ENCODE results near the gene PNMA1. TPM values are rescaled to one million over a fixed set of nuclear protein-coding genes. Genes with fewer than 3 reads are reported as not detected.

The PNMA1 gene
- polyA plus RNA-seq, 3 donors = 7.6 to 41.4 (median 21.6) TPM

Other genes starting within 250 kb of the PNMA1 start
- 1 to 10 TPM; 3.0 to 6.6 (median 4.3) TPM for gene RIOX1, start 223.5 kb downstream of the PNMA1 start, polyA plus RNA-seq
- 10 to 100 TPM in 2 of 3 donors, 1 to 10 TPM in 1; 3.9 to 37.8 (median 14.1) TPM for gene ACOT1, start 177.2 kb downstream of the PNMA1 start, polyA plus RNA-seq
- under 1 TPM in 2 of 3 donors, not detected in 1; 0.06 to 0.22 TPM for gene HEATR4, start 155.4 kb downstream of the PNMA1 start, polyA plus RNA-seq
- gene ACOT2, start 145.2 kb downstream of the PNMA1 start, polyA plus RNA-seq = 100 to 1,000 TPM in 1 of 3 donors, 10 to 100 TPM in 2; 26.7 to 277 (median 56.7) TPM
- 1 to 10 TPM in 2 of 3 donors, under 1 TPM in 1; 0.67 to 6.1 (median 3.7) TPM for gene ACOT4, start 122.5 kb downstream of the PNMA1 start, polyA plus RNA-seq
- under 1 TPM in 2 of 3 donors, not detected in 1; 0.19 to 0.34 TPM for gene ACOT6, start 101.9 kb downstream of the PNMA1 start, polyA plus RNA-seq
- gene DNAL1, start 69.4 kb downstream of the PNMA1 start, polyA plus RNA-seq = 1 to 10 TPM; 2.5 to 3.9 (median 3.8) TPM
- 1 to 10 TPM; 3.2 to 7.5 (median 5.2) TPM for gene PTGR2, start 137.4 kb upstream of the PNMA1 start, polyA plus RNA-seq
- 10 to 100 TPM; 12.6 to 38.1 (median 28.5) TPM for gene ZNF410, start 172.5 kb upstream of the PNMA1 start, polyA plus RNA-seq
- gene FAM161B, start 235.7 kb upstream of the PNMA1 start, polyA plus RNA-seq = 1 to 10 TPM; 1.3 to 2.7 (median 2.0) TPM
- gene COQ6, start 235.9 kb upstream of the PNMA1 start, polyA plus RNA-seq = 10 to 100 TPM in 1 of 3 donors, 1 to 10 TPM in 2; 8.4 to 28.8 (median 8.7) TPM